KMS-11 (cell line): ENCODE data around the gene CYP2F1.
"Not testable (repeated sequence)": the region's sequence is repeated elsewhere in the genome, so short reads cannot be mapped to it uniquely, and the experiment has no call there.

ENCODE experiments used
- H2AFZ ChIP-seq: fragments of 200-600 bp; sonication (generic); 2 replicates; pipeline ENCODE4 v1.6.1; 2016; ENCODE audit warnings: antibody characterized with exemption, mixed run types, low read depth
- H3K27ac ChIP-seq: fragments of 200-600 bp; sonication (generic); 2 replicates; pipeline ENCODE4 v1.6.1; 2016; ENCODE audit warnings: mild to moderate bottlenecking, mixed run types
- H3K27me3 ChIP-seq: fragments of 200-600 bp; sonication (generic); 2 replicates; pipeline ENCODE4 v1.6.1; 2017; ENCODE audit warnings: mild to moderate bottlenecking, low read depth, mixed run types, moderate library complexity; ENCODE audit not compliant: insufficient read depth
- H3K36me3 ChIP-seq: fragments of 200-600 bp; sonication (generic); 2 replicates; pipeline ENCODE4 v1.6.1; 2017; ENCODE audit warnings: mild to moderate bottlenecking, mixed run types; ENCODE audit not compliant: insufficient read depth
- H3K4me1 ChIP-seq: fragments of 200-600 bp; sonication (generic); 2 replicates; pipeline ENCODE4 v1.6.1; 2016; ENCODE audit warnings: mild to moderate bottlenecking, low read depth, mixed run types; ENCODE audit not compliant: poor library complexity, severe bottlenecking
- H3K4me2 ChIP-seq: fragments of 200-600 bp; sonication (generic); 2 replicates; pipeline ENCODE4 v1.7.0; 2016; ENCODE audit warnings: mild to moderate bottlenecking, mixed run types
- H3K4me3 ChIP-seq: fragments of 200-600 bp; sonication (generic); IDR thresholded peaks from 2 replicates; pipeline ENCODE4 v1.6.1; 2017; ENCODE audit warnings: low read depth, low read length, mixed read lengths; ENCODE audit not compliant: insufficient read depth
- H3K79me2 ChIP-seq: fragments of 200-600 bp; sonication (generic); 2 replicates; pipeline ENCODE4 v1.6.1; 2016; ENCODE audit warnings: low read depth, mixed run types; ENCODE audit not compliant: insufficient read depth
- H3K9ac ChIP-seq: fragments of 200-600 bp; sonication (generic); 2 replicates; pipeline ENCODE4 v1.6.1; 2016; ENCODE audit warnings: mild to moderate bottlenecking, mixed run types
- H4K20me1 ChIP-seq: fragments of 200-600 bp; sonication (generic); 2 replicates; pipeline ENCODE4 v1.6.1; 2016; ENCODE audit warnings: mild to moderate bottlenecking, mixed run types; ENCODE audit not compliant: insufficient read depth
- CTCF ChIP-seq: fragments of 200-600 bp; sonication (generic); conservative IDR thresholded peaks from 2 replicates; pipeline ENCODE4 v1.6.1; 2017; ENCODE audit warnings: low read depth, mild to moderate bottlenecking, antibody characterized with exemption, low read length, moderate library complexity, mixed read lengths

CYP2F1 gene

GRCh38 chr19:41131186-41131585, 17.0 kb downstream of the CYP2F1 start:
- H3K79me2 ChIP-seq, result no peaks in the 10 kb centered on the region
- no peak overlapping the region for H3K4me2 ChIP-seq
- TF ChIP-seq CTCF, result no peak
- peaks cover 5% of the 10 kb centered on the region for H3K4me1 ChIP-seq
- H3K27me3 ChIP-seq, result no peaks in the 10 kb centered on the region; the same call in 1 of the 2 replicates
- H2AFZ ChIP-seq, result no peak overlapping the region
- no peak overlapping the region for H3K4me3 ChIP-seq
- no peaks in the 10 kb centered on the region for H4K20me1 ChIP-seq
- H3K9ac ChIP-seq, result no peak overlapping the region
- no peak overlapping the region for H3K27ac ChIP-seq
- H3K36me3 ChIP-seq, result no peaks in the 10 kb centered on the region

GRCh38 chr19:41133260-41133659, 19.0 kb downstream of the CYP2F1 start:
- no peaks in the 10 kb centered on the region; the same call in 1 of the 2 replicates for H3K27me3 ChIP-seq
- no peaks in the 10 kb centered on the region for H4K20me1 ChIP-seq
- no peak for TF ChIP-seq CTCF
- H3K9ac ChIP-seq, result no peak overlapping the region
- no peak overlapping the region for H3K4me3 ChIP-seq
- H3K4me1 ChIP-seq, result peaks cover 2% of the 10 kb centered on the region
- no peak overlapping the region for H3K4me2 ChIP-seq
- no peaks in the 10 kb centered on the region for H3K79me2 ChIP-seq
- no peak overlapping the region for H2AFZ ChIP-seq
- no peaks in the 10 kb centered on the region for H3K36me3 ChIP-seq
- no peak overlapping the region for H3K27ac ChIP-seq

- TF ChIP-seq CTCF, result no peak
- H2AFZ ChIP-seq, result no peak overlapping the region
- H3K79me2 ChIP-seq, result no peaks in the 10 kb centered on the region
- no peak overlapping the region for H3K27ac ChIP-seq
- no peak overlapping the region for H3K9ac ChIP-seq
- no peaks in the 10 kb centered on the region for H3K4me1 ChIP-seq
- no peak overlapping the region for H3K4me3 ChIP-seq
- no peaks in the 10 kb centered on the region for H4K20me1 ChIP-seq
- no peaks in the 10 kb centered on the region for H3K36me3 ChIP-seq
- no peaks in the 10 kb centered on the region; the same call in 1 of the 2 replicates for H3K27me3 ChIP-seq
- H3K4me2 ChIP-seq, result no peak overlapping the region
Observed at GRCh38 chr19:41134616-41135015, 20.4 kb downstream of the CYP2F1 start.

GRCh38 chr19:41135390-41136384, 21.5 kb downstream of the CYP2F1 start:
- H4K20me1 ChIP-seq, H3K4me3 ChIP-seq: not testable (repeated sequence)

More at GRCh38 chr19:41135390-41136384, 21.5 kb downstream of the CYP2F1 start:
- not testable (repeated sequence) for H2AFZ ChIP-seq, H3K27me3 ChIP-seq, H3K4me2 ChIP-seq, H3K36me3 ChIP-seq, H3K9ac ChIP-seq, H3K27ac ChIP-seq, H3K79me2 ChIP-seq, H3K4me1 ChIP-seq
